ENCODE results near the gene JUNB.

The JUNB gene

DNA sequence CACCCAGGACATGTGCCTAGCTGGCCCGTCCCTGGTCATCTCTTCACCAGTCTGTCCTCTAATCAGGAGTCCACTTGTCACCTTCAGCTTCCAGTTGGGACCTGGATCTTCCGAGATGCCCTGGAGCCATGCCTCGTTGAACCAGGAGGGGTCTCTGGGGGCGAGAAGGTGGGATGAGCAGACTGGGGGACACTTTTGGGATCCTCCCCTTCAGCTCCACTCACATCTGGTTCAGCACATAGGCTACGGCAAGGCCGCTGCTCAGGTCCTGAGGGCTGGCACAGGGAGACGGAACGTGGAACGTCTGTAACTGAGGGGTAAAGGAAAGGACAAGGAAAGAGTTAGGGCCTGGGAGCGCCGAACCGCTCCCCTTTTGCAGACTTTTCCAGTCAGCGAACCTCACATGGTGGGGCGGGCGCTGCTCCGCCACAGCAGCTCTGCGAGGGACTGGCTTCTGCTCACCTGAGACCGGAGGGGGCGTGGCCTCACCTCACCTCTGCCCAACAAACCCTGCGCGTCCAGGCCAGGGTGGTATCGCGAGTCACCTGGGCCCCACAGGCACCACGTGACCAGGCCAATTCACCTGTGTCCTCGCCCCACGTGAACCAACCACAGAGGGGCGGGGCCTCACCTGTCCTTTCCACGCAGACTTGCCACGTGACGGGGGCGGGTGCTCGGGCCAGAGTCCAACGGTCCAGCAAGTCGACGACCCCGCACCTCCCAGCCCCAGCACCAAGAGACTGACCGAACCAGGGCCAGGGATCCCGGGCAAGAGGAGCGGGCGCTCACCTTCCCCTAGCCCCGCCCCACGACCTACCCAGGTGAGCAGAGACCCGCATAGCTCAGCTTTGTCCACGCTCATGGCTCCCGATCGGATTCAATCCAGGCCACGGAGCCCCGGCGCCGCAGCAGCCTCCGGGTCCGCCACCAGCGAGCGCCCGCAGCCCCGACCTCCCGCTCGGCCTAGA lies 16.4 kb upstream of the JUNB start, which contains the start of gene HOOK2:
TSS of gene HOOK2 (minus strand) at position 965 of the 968 bp plus-strand sequence. CDS start at position 862, 103 bp downstream.
- DNase-seq: peak; percentile 70

GRCh38 chr19:12777217-12778016 lies 13.9 kb upstream of the JUNB start:
- DNase-seq: peak; percentile 78

GRCh38 chr19:12778017-12778904 lies 13.0 kb upstream of the JUNB start:
- DNase-seq: peak; percentile 68

GRCh38 chr19:12778905-12779161 lies 12.5 kb upstream of the JUNB start:
- DNase-seq: no peak

- no peak for DNase-seq
Observed at GRCh38 chr19:12779162-12779993, 11.9 kb upstream of the JUNB start.

GRCh38 chr19:12782174-12782423 lies 9.2 kb upstream of the JUNB start:
- DNase-seq: no peak

GRCh38 chr19:12782424-12783290 lies 8.6 kb upstream of the JUNB start:
- peak; percentile 97 for DNase-seq

GRCh38 chr19:12783291-12783848 lies 7.9 kb upstream of the JUNB start:
- DNase-seq: no peak

- peak; percentile 51 for DNase-seq
Observed at GRCh38 chr19:12783849-12784393, 7.4 kb upstream of the JUNB start.

DNA sequence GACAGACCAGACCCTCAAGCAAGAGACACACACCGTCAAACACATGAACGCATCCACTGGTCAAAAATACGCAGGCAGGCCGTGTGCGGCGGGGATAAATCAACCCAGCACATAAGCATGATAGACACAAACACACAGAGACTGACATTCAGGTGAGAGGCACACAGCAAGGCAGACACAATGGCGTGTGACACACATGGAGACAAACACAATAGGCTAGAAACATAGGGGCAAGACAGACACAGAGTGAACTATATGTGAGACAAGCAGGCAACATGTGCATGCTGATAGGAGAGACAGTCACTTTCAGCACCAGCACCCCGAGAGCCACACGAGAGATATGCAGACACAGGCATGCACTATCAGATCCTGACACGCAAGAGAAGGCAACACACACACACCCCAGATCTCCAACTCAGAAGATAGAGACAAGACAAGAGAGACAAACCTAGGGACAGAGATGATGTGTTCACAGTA lies 6.9 kb upstream of the JUNB start:
- no peak for DNase-seq

- DNase-seq: peak; percentile 67
Observed at GRCh38 chr19:12784871-12785430, 6.3 kb upstream of the JUNB start.

- peak; percentile 51 for DNase-seq
Observed at GRCh38 chr19:12785431-12786031, 5.8 kb upstream of the JUNB start.

DNA sequence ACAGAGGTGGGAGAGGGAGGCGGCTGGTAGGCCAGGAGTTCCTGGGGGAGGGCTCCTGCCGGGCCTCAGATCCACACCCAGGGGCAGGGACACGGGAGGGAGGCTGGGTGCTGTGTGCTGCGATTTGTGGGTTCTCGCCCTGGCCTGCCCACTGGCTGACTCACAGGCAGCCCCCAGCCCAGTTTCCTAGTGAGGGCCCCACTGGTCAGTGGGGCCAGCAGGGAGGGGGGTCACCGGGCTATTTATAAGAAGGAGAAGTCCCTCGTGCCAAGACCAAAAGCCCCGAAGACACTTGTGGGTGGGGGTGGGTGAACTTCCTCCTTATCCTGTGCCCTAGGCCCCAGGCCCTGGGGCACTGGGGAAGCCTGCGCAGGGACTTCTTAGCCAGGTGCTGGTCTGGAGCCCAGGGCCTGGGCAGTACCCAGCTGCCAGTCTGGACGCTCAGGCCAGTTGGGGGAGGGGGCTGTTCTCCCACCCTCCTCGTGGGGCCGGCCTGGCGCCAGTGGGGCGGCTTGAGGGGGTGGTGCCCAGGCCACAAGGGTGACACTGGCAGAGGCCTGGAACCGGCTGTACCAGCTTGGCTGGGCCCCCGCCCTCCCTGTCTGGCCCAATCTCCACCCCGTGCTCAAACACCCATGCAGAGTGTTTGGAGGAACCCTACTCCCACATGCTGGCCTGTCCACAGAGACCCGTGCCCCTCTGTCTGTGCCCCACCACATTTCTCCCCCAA lies 5.0 kb upstream of the JUNB start:
- DNase-seq: peak; percentile 86

GRCh38 chr19:12786952-12787351 lies 4.3 kb upstream of the JUNB start:
- no peak for DNase-seq

- no peak for DNase-seq
Observed at GRCh38 chr19:12787458-12787857, 3.8 kb upstream of the JUNB start.

- no peak for DNase-seq
Observed at GRCh38 chr19:12788042-12788681, 3.1 kb upstream of the JUNB start.

DNA sequence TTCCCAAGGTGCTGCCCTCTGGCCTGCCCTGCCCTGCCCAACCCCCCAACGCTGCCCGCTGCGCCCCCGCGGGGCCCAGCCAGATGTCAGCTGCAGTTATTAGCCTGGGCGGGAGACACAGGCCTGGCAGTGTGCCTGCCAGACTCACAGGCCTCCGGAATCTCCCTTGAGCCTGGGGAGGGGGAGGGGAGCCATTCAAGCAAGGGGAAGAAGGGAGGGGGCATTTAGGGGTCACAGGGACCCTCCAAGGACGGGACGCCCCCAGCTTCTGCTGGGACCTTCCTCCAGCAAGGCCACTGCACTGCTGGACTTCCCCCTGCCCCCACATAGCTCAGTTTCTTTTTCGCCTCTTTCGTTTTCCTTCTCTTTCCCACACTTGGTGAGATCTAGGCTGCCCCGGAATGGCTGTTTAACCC lies 2.6 kb upstream of the JUNB start:
- DNase-seq: peak; percentile 86

All from CD4-positive, alpha-beta T cell treated with Interferon gamma for 1 hour (primary cell).